GM12878 (cell line): Measurements from ENCODE around the gene TOX2. TPM values are rescaled to one million over a fixed set of nuclear protein-coding genes. Genes with fewer than 3 reads are reported as not detected.

Experiments
- ATAC-seq: fragments of 200-7000 bp; cut with Tn5 transposase; 3 replicates; pipeline ENCODE4 v1.9.1; 2020; ENCODE audit warnings: mild to moderate bottlenecking, moderate library complexity
- BruUV-seq: library from RNA; stranded (reverse); fragments of 400-500 nt; replicated peaks from 2 replicates; lab custom pipeline; 2021; lab: Mats Ljungman, UMichigan
- CTCF ChIA-PET: fragments of 300-600 bp; sonication (Branson Sonifier 250); formaldehyde crosslinking; extraction: SDS; loops from one replicate; lab custom pipeline; 2021; ENCODE audit warnings: inconsistent platforms; lab: Yijun Ruan, JAX
- POLR2A ChIA-PET: fragments of 350-600 bp; formaldehyde crosslinking; extraction: SDS; loops from one replicate; lab custom pipeline; 2021; ENCODE audit warnings: inconsistent platforms; lab: Charles Lee
- RAD21 ChIA-PET: fragments of 300-600 bp; sonication (Branson Sonifier 250); formaldehyde crosslinking; loops from one replicate; lab custom pipeline; 2023; ENCODE audit warnings: antibody characterized with exemption; ENCODE audit not compliant: unreplicated experiment; lab: Charles Lee
- SMC1A ChIA-PET: fragments of 300-600 bp; sonication (Branson Sonifier 250); formaldehyde crosslinking; loops from one replicate; lab custom pipeline; 2023; ENCODE audit not compliant: unreplicated experiment, uncharacterized antibody; lab: Charles Lee
- DNase-seq: peaks from one replicate; pipeline ENCODE4 v3.0.0-alpha.2; 2011; ENCODE audit warnings: low read depth, low spot score
- FAIRE-seq: peaks from 3 replicates; lab custom pipeline; 2011; peaks lifted over from hg19 to GRCh38; lab: Jason Lieb, UNC
- H2AFZ ChIP-seq: 2 replicates; pipeline ENCODE4 v1.6.0; 2011; ENCODE audit warnings: low read depth, low read length, control low read depth; ENCODE audit not compliant: control insufficient read depth
- H3K27ac ChIP-seq: 2 replicates; pipeline ENCODE4 v1.5.1; 2011; ENCODE audit warnings: control low read depth; ENCODE audit not compliant: control insufficient read depth, insufficient read depth
- H3K27me3 ChIP-seq, 2 experiments: replicated peaks in 1 of 2; 2 replicates each; pipeline versions ENCODE4 v1.6.0 to v1.6.1; 2011; ENCODE audit warnings: low read length in 1 of 2; ENCODE audit not compliant: control insufficient read depth in 2 of 2, insufficient read depth in 2 of 2
- H3K36me3 ChIP-seq, 2 experiments: 2 replicates each; pipeline ENCODE4 v1.5.1; 2011; ENCODE audit warnings: low read length in 1 of 2; ENCODE audit not compliant: control insufficient read depth in 2 of 2, insufficient read depth in 2 of 2
- H3K4me1 ChIP-seq: 2 replicates; pipeline ENCODE4 v1.6.1; 2011; ENCODE audit warnings: mild to moderate bottlenecking, low read length, moderate library complexity, mixed read lengths; ENCODE audit not compliant: control insufficient read depth, insufficient read depth
- H3K4me2 ChIP-seq: 2 replicates; pipeline ENCODE4 v1.6.0; 2011; ENCODE audit warnings: control low read depth; ENCODE audit not compliant: control insufficient read depth, insufficient read depth
- H3K4me3 ChIP-seq: fragments of 200-600 bp; sonication (generic); 2 replicates; pipeline ENCODE4 v1.5.1; 2016
- H3K79me2 ChIP-seq: 2 replicates; pipeline ENCODE4 v1.6.0; 2011; ENCODE audit warnings: low read length; ENCODE audit not compliant: control insufficient read depth, insufficient read depth
- H3K9ac ChIP-seq: 2 replicates; pipeline ENCODE4 v1.8.0; 2011; ENCODE audit warnings: low read length, control low read depth, mixed read lengths; ENCODE audit not compliant: control insufficient read depth, insufficient read depth
- H3K9me3 ChIP-seq: replicated peaks from 3 replicates; pipeline ENCODE4 v1.5.1; 2011; ENCODE audit warnings: mild to moderate bottlenecking, low read length; ENCODE audit not compliant: control insufficient read depth, insufficient read depth
- H4K20me1 ChIP-seq: 2 replicates; pipeline ENCODE4 v1.6.0; 2011; ENCODE audit not compliant: control insufficient read depth, insufficient read depth
- ETV6 ChIP-seq, 2 experiments: fragments of 450-650 bp in 1 of 2; IDR thresholded peaks in 1 of 2; conservative IDR thresholded peaks in 1 of 2; 2 replicates each; pipeline ENCODE4 v1.6.1; 2014; ENCODE audit warnings: antibody characterized with exemption in 1 of 2, borderline replicate concordance in 1 of 2, low read depth in 1 of 2, mild to moderate bottlenecking in 1 of 2, moderate library complexity in 1 of 2
- FOXM1 ChIP-seq: IDR thresholded peaks from 2 replicates; pipeline ENCODE4 v1.6.1; 2012; ENCODE audit warnings: low read depth, mild to moderate bottlenecking, inconsistent platforms, low read length, moderate library complexity
- TBL1XR1 ChIP-seq: IDR thresholded peaks from 2 replicates; pipeline ENCODE4 v1.6.1; 2012; ENCODE audit warnings: low read depth, low read length, improper control_type of control experiment
- WRNIP1 ChIP-seq: IDR thresholded peaks from 2 replicates; pipeline ENCODE4 v1.6.1; 2011; ENCODE audit warnings: low read depth, low read length, improper control_type of control experiment, borderline replicate concordance
- ZNF274 ChIP-seq: IDR thresholded peaks from one replicate; pipeline ENCODE4 v1.8.0; 2011; ENCODE audit not compliant: insufficient read length, insufficient read depth
- WGBS: methylation state at CpG from one replicate; pipeline ENCODE4 v1.1.6; 2016; ENCODE audit warnings: low lambda C conversion rate; ENCODE audit not compliant: insufficient replicate concordance, insufficient coverage; ENCODE audit errors: missing lambda C conversion rate; 5-methylcytosine and 5-hydroxymethylcytosine counted together
- in situ Hi-C: fragments of 300-500 bp; cut with MboI; formaldehyde crosslinking; loops from 9 replicates; pipeline ENCODE4 v1.14.3; 2018; ENCODE audit warnings: mixed read lengths
- intact Hi-C: fragments of 100-400 bp; cut with micrococcal nuclease; formaldehyde crosslinking; loops from one replicate; pipeline ENCODE4 v1.14.2; 2022; ENCODE audit not compliant: unreplicated experiment
- polyA plus RNA-seq, 11 experiments: library from polyadenylated mRNA; depleted of rRNA in 4 of 11; unstranded in 6 of 11; stranded (reverse) in 5 of 11; fragments of >200 nt; fragmentation: Nextera tagmentation in 4 of 11; fragmentation: Illumina TruSeq in 1 of 11; extraction: Ambion mirVana in 4 of 11; extraction: Trizol in 1 of 11; gene quantifications; 1 replicate in 1 of 11; 2 replicates in 10 of 11; pipeline versions ENCODE4 v1.2.1 to v1.2.3, GENCODE V29; 2011 to 2016; ENCODE audit warnings: inconsistent platforms in 2 of 11, missing spikeins in 2 of 11, low read depth in 1 of 11
- total RNA-seq, 4 experiments: library from RNA; depleted of rRNA in 3 of 4; stranded (reverse); fragments of >200 nt in 3 of 4; fragmentation: Illumina TruSeq in 1 of 4; extraction: Trizol in 1 of 4; gene quantifications; 2 replicates each; pipeline versions ENCODE4 v1.2.1 to v1.2.3, GENCODE V29; 2013 to 2021
- TF ChIP-seq, protein P1 (sequence below): fragments of 450-650 bp; IDR thresholded peaks from 2 replicates; pipeline ENCODE4 v1.6.1; 2017; ENCODE audit warnings: antibody characterized with exemption, mild to moderate bottlenecking, moderate library complexity
- TF ChIP-seq, protein P2 (sequence below): fragments of 450-650 bp; formaldehyde crosslinking; IDR thresholded peaks from 2 replicates; pipeline ENCODE4 v1.4.0; 2022; ENCODE audit warnings: mild to moderate bottlenecking, moderate library complexity

TOX2 gene
- total and polyA plus RNA-seq, 10 of the 15 experiments (the other 5 are each of a cell fraction or from before 2014, with no cell fraction given): 2.6 to 40.5 (median 7.9) TPM

DNA sequence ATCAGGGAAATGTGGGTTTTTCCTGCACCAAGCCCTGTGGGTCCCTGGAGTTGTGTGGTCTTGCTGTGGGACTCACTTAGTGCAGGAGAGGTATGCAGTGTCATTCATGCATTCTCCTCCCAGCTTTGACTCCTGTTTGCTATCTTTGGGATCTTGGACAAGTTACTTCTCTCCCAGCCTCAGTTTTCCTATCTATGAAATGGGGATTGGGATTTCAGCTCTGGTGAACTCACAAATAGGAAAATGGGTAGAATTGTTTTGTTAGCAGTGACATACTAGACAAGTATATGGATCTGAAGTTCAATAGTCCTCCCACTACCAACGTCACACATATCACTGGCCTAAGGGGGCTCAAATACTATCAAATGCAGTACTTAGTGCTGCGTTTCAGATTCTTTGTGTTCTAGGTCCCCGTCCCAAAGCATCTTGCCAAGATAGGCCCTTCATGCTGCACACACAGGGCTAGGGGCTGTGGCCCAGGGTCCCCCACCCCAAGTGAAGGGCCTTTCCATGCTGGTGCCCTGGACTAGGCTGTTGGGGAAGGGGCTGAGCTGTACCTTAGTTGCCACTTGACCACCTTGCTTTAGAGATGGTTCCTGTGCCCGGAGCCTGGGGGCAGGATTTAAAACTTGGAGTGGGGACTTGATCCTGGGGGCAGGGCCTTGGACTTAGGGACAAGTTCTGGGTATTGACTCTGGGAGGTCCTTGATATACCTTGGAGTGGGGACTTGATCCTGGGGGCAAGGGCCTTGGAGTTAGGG lies 98.0 kb downstream of the TOX2 start:
- H3K27ac ChIP-seq: no peak overlapping the region
- H4K20me1 ChIP-seq: no peaks in the 10 kb centered on the region
- H3K4me3 ChIP-seq: no peak overlapping the region
- H3K9ac ChIP-seq: no peak overlapping the region
- H3K9me3 ChIP-seq: no peaks in the 10 kb centered on the region
- FAIRE-seq: no peak
- POLR2A ChIA-PET: no interaction called here
- peaks cover 5% of the 10 kb centered on the region; the same call in 1 of the 2 replicates for H3K4me1 ChIP-seq
- TF ChIP-seq, protein P1, sequence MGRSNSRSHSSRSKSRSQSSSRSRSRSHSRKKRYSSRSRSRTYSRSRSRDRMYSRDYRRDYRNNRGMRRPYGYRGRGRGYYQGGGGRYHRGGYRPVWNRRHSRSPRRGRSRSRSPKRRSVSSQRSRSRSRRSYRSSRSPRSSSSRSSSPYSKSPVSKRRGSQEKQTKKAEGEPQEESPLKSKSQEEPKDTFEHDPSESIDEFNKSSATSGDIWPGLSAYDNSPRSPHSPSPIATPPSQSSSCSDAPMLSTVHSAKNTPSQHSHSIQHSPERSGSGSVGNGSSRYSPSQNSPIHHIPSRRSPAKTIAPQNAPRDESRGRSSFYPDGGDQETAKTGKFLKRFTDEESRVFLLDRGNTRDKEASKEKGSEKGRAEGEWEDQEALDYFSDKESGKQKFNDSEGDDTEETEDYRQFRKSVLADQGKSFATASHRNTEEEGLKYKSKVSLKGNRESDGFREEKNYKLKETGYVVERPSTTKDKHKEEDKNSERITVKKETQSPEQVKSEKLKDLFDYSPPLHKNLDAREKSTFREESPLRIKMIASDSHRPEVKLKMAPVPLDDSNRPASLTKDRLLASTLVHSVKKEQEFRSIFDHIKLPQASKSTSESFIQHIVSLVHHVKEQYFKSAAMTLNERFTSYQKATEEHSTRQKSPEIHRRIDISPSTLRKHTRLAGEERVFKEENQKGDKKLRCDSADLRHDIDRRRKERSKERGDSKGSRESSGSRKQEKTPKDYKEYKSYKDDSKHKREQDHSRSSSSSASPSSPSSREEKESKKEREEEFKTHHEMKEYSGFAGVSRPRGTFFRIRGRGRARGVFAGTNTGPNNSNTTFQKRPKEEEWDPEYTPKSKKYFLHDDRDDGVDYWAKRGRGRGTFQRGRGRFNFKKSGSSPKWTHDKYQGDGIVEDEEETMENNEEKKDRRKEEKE: no peak
- no peak for TF ChIP-seq FOXM1
- TF ChIP-seq, protein P2, sequence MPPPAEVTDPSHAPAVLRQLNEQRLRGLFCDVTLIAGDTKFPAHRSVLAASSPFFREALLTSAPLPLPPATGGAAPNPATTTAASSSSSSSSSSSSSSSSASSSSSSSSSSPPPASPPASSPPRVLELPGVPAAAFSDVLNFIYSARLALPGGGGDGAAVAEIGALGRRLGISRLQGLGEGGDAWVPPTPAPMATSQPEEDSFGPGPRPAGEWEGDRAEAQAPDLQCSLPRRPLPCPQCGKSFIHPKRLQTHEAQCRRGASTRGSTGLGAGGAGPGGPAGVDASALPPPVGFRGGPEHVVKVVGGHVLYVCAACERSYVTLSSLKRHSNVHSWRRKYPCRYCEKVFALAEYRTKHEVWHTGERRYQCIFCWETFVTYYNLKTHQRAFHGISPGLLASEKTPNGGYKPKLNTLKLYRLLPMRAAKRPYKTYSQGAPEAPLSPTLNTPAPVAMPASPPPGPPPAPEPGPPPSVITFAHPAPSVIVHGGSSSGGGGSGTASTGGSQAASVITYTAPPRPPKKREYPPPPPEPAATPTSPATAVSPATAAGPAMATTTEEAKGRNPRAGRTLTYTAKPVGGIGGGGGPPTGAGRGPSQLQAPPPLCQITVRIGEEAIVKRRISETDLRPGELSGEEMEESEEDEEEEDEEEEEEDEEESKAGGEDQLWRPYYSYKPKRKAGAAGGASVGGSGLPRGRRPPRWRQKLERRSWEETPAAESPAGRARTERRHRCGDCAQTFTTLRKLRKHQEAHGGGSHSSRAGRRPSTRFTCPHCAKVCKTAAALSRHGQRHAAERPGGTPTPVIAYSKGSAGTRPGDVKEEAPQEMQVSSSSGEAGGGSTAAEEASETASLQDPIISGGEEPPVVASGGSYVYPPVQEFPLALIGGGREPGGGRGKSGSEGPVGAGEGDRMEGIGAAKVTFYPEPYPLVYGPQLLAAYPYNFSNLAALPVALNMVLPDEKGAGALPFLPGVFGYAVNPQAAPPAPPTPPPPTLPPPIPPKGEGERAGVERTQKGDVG (CRISPR knock-in tag): no peak
- TF ChIP-seq ZNF274: no peak
- no peak for TF ChIP-seq WRNIP1
- no peak for TF ChIP-seq TBL1XR1
- no peak for TF ChIP-seq ETV6 (conservative IDR thresholded peaks at IDR 0.05 in 1 of 2, IDR thresholded peaks at IDR 0.05 in 1 of 2; ENCODE audit: borderline replicate concordance in 1 of 2, low read depth in 1 of 2)
- SMC1A ChIA-PET: interaction anchor here (0.9 to 1.7 kb wide), 4 partner anchors 9 to 69 kb away, joined by 3 to 6 read pairs (median 4); no protein-coding TSS in a partner anchor
- CTCF ChIA-PET: interaction anchor here (1.1 to 1.2 kb wide), 2 partner anchors 11 to 61 kb away, joined by 3 to 6 read pairs; no protein-coding TSS in a partner anchor
- no peak overlapping the region for H3K4me2 ChIP-seq
- ATAC-seq: no peak
- no peak for DNase-seq
- intact Hi-C loops: no loop called here
- no peak overlapping the region for H2AFZ ChIP-seq
- in situ Hi-C loops: no loop called here
- RAD21 ChIA-PET: no interaction called here
- WGBS: 85% methylated on average over 4 of the region's 4 CpGs
- H3K27me3 ChIP-seq: no peaks in the 10 kb centered on the region
- no TSS peak for BruUV-seq
- no peaks in the 10 kb centered on the region for H3K79me2 ChIP-seq
- H3K36me3 ChIP-seq: no peaks in the 10 kb centered on the region; a peak in 1 of 4 replicates
